ENCODE results near the gene EYS.

The EYS gene

GRCh38 chr6:63788569-63788968 is 1918.5 kb downstream of the EYS start:
- Histone ChIP-seq H3K4me3 (ENCODE audit: insufficient read depth in 1 of 2, low read depth in 1 of 2, low read length in 2 of 2) (no peak overlapping the region), H3K27me3 (ENCODE audit: control insufficient read depth in 1 of 2, insufficient read depth in 1 of 2, low read length in 2 of 2) (no peaks in the 10 kb centered on the region), H3K4me1 (ENCODE audit: control insufficient read depth, insufficient read depth, low read depth, low read length) (no peaks in the 10 kb centered on the region), H3K14ac (ENCODE audit: low read length in 2 of 2) (no peak overlapping the region), H3K27ac (ENCODE audit: low read length, poor library complexity, severe bottlenecking) (no peak overlapping the region), H2AK5ac (ENCODE audit: low read length, severe bottlenecking) (no peak overlapping the region), H2BK120ac (ENCODE audit: low read depth, low read length) (no peak overlapping the region), H3K36me3 (ENCODE audit: control insufficient read depth in 1 of 2, insufficient read depth in 2 of 2, low read depth in 1 of 2, low read length in 2 of 2) (no peaks in the 10 kb centered on the region), H2BK12ac (ENCODE audit: low read length in 2 of 2) (no peak overlapping the region), H3K9me3 (ENCODE audit: control insufficient read depth, low read length) (no peaks in the 10 kb centered on the region), H2BK5ac (ENCODE audit: low read depth, low read length, poor library complexity, severe bottlenecking) (no peak overlapping the region), H3K23ac (ENCODE audit: low read length in 2 of 2) (no peak overlapping the region), H3K18ac (ENCODE audit: low read depth in 1 of 2, low read length in 2 of 2) (no peak overlapping the region), H2AFZ (ENCODE audit: low read depth, low read length) (no peak overlapping the region), H2BK15ac (ENCODE audit: low read depth, poor library complexity, severe bottlenecking) (no peak overlapping the region), H4K91ac (ENCODE audit: low read length) (no peak overlapping the region), H3K79me1 (replicated peaks; ENCODE audit: low read length, poor library complexity, severe bottlenecking) (no peaks in the 10 kb centered on the region), H3K4me2 (ENCODE audit: low read length, poor library complexity, severe bottlenecking) (no peak overlapping the region), H3K9ac (ENCODE audit: low read length) (no peak overlapping the region), H3K4ac (ENCODE audit: low read depth in 1 of 2, low read length in 2 of 2) (no peak overlapping the region), H4K8ac (ENCODE audit: low read length) (no peak overlapping the region)
- WGBS = 91% methylated on average over 2 of the region's 2 CpGs
- DNase-seq = no peak

GRCh38 chr6:63787021-63787420 is 1920.0 kb downstream of the EYS start:
- no peak overlapping the region for H3K9ac ChIP-seq (ENCODE audit: low read length)

GRCh38 chr6:63785006-63785405 is 1922.0 kb downstream of the EYS start:
- Histone ChIP-seq H2AFZ (ENCODE audit: low read depth, low read length) (no peak overlapping the region), H4K91ac (ENCODE audit: low read length) (no peak overlapping the region), H3K9ac (ENCODE audit: low read length) (no peak overlapping the region), H3K79me1 (replicated peaks; ENCODE audit: low read length, poor library complexity, severe bottlenecking) (no peaks in the 10 kb centered on the region), H2BK5ac (ENCODE audit: low read depth, low read length, poor library complexity, severe bottlenecking) (no peak overlapping the region), H3K18ac (ENCODE audit: low read depth in 1 of 2, low read length in 2 of 2) (no peak overlapping the region), H2BK15ac (ENCODE audit: low read depth, poor library complexity, severe bottlenecking) (no peak overlapping the region), H3K4ac (ENCODE audit: low read depth in 1 of 2, low read length in 2 of 2) (no peak overlapping the region), H3K9me3 (ENCODE audit: control insufficient read depth, low read length) (no peaks in the 10 kb centered on the region), H3K4me1 (ENCODE audit: control insufficient read depth, insufficient read depth, low read depth, low read length) (no peaks in the 10 kb centered on the region), H2BK12ac (ENCODE audit: low read length in 2 of 2) (no peak overlapping the region), H3K14ac (ENCODE audit: low read length in 2 of 2) (no peak overlapping the region), H3K23ac (ENCODE audit: low read length in 2 of 2) (no peak overlapping the region), H3K36me3 (ENCODE audit: control insufficient read depth in 1 of 2, insufficient read depth in 2 of 2, low read depth in 1 of 2, low read length in 2 of 2) (no peaks in the 10 kb centered on the region), H2AK5ac (ENCODE audit: low read length, severe bottlenecking) (no peak overlapping the region), H4K8ac (ENCODE audit: low read length) (no peak overlapping the region), H3K27ac (ENCODE audit: low read length, poor library complexity, severe bottlenecking) (no peak overlapping the region), H3K4me3 (ENCODE audit: insufficient read depth in 1 of 2, low read depth in 1 of 2, low read length in 2 of 2) (no peak overlapping the region), H3K27me3 (ENCODE audit: control insufficient read depth in 1 of 2, insufficient read depth in 1 of 2, low read length in 2 of 2) (no peaks in the 10 kb centered on the region), H3K4me2 (ENCODE audit: low read length, poor library complexity, severe bottlenecking) (no peak overlapping the region), H2BK120ac (ENCODE audit: low read depth, low read length) (no peak overlapping the region)
- WGBS = 86% methylated on average over 1 of the region's 1 CpG
- DNase-seq = no peak

More at GRCh38 chr6:63787021-63787420, 1920.0 kb downstream of the EYS start:
- no peaks in the 10 kb centered on the region for H3K36me3 ChIP-seq (ENCODE audit: control insufficient read depth in 1 of 2, insufficient read depth in 2 of 2, low read depth in 1 of 2, low read length in 2 of 2)
- H3K27me3 ChIP-seq (ENCODE audit: control insufficient read depth in 1 of 2, insufficient read depth in 1 of 2, low read length in 2 of 2) = no peaks in the 10 kb centered on the region
- H4K91ac ChIP-seq (ENCODE audit: low read length) = no peak overlapping the region
- no peak overlapping the region for H2BK120ac ChIP-seq (ENCODE audit: low read depth, low read length)
- H2AK5ac ChIP-seq (ENCODE audit: low read length, severe bottlenecking) = no peak overlapping the region
- H3K23ac ChIP-seq (ENCODE audit: low read length in 2 of 2) = no peak overlapping the region
- no peak overlapping the region for H3K4ac ChIP-seq (ENCODE audit: low read depth in 1 of 2, low read length in 2 of 2)
- H3K18ac ChIP-seq (ENCODE audit: low read depth in 1 of 2, low read length in 2 of 2) = no peak overlapping the region
- no peak overlapping the region for H3K4me3 ChIP-seq (ENCODE audit: insufficient read depth in 1 of 2, low read depth in 1 of 2, low read length in 2 of 2)
- no peak overlapping the region for H3K14ac ChIP-seq (ENCODE audit: low read length in 2 of 2)
- no peak overlapping the region for H2BK15ac ChIP-seq (ENCODE audit: low read depth, poor library complexity, severe bottlenecking)
- no peaks in the 10 kb centered on the region for H3K4me1 ChIP-seq (ENCODE audit: control insufficient read depth, insufficient read depth, low read depth, low read length)
- WGBS = 88% methylated on average over 1 of the region's 1 CpG
- no peak overlapping the region for H2AFZ ChIP-seq (ENCODE audit: low read depth, low read length)
- H3K9me3 ChIP-seq (ENCODE audit: control insufficient read depth, low read length) = no peaks in the 10 kb centered on the region
- no peaks in the 10 kb centered on the region for H3K79me1 ChIP-seq (replicated peaks; ENCODE audit: low read length, poor library complexity, severe bottlenecking)
- no peak overlapping the region for H3K4me2 ChIP-seq (ENCODE audit: low read length, poor library complexity, severe bottlenecking)
- H3K27ac ChIP-seq (ENCODE audit: low read length, poor library complexity, severe bottlenecking) = no peak overlapping the region
- no peak overlapping the region for H2BK5ac ChIP-seq (ENCODE audit: low read depth, low read length, poor library complexity, severe bottlenecking)
- peak; percentile 49 for DNase-seq
- H4K8ac ChIP-seq (ENCODE audit: low read length) = no peak overlapping the region
- no peak overlapping the region for H2BK12ac ChIP-seq (ENCODE audit: low read length in 2 of 2)

DNA sequence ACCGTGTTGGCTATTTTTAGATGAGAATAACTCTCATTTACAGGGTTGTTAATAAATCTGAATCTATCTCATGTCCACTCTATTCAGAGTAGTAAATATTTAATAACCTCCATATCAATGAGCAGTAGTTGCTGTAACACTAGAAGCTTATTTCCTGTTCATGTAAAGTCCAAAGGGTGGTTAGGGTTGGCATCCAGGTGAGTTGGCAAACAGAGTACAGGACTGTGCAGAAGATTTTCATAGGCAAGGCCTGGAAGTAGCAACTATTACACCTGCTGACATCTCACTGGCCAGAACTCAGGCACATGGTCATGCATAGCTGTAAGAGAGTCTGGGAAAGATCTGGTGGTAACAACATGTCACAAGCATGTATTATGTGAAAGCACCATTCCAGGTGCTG is 1923.9 kb downstream of the EYS start:
- H3K9me3 ChIP-seq (ENCODE audit: control insufficient read depth, low read length) = no peaks in the 10 kb centered on the region
- no peak overlapping the region for H3K18ac ChIP-seq (ENCODE audit: low read depth in 1 of 2, low read length in 2 of 2)
- no peak overlapping the region for H3K27ac ChIP-seq (ENCODE audit: low read length, poor library complexity, severe bottlenecking)
- no peak overlapping the region for H4K91ac ChIP-seq (ENCODE audit: low read length)
- H3K4me1 ChIP-seq (ENCODE audit: control insufficient read depth, insufficient read depth, low read depth, low read length) = no peaks in the 10 kb centered on the region
- H3K23ac ChIP-seq (ENCODE audit: low read length in 2 of 2) = no peak overlapping the region
- no CpG with 5 or more reads among the region's 1 CpG for WGBS
- H2BK15ac ChIP-seq (ENCODE audit: low read depth, poor library complexity, severe bottlenecking) = no peak overlapping the region
- H3K36me3 ChIP-seq (ENCODE audit: control insufficient read depth in 1 of 2, insufficient read depth in 2 of 2, low read depth in 1 of 2, low read length in 2 of 2) = no peaks in the 10 kb centered on the region
- DNase-seq = no peak
- H3K9ac ChIP-seq (ENCODE audit: low read length) = no peak overlapping the region
- H3K4me3 ChIP-seq (ENCODE audit: insufficient read depth in 1 of 2, low read depth in 1 of 2, low read length in 2 of 2) = no peak overlapping the region
- no peak overlapping the region for H2BK12ac ChIP-seq (ENCODE audit: low read length in 2 of 2)
- H4K8ac ChIP-seq (ENCODE audit: low read length) = no peak overlapping the region
- H2AFZ ChIP-seq (ENCODE audit: low read depth, low read length) = no peak overlapping the region
- H2BK5ac ChIP-seq (ENCODE audit: low read depth, low read length, poor library complexity, severe bottlenecking) = no peak overlapping the region
- no peaks in the 10 kb centered on the region for H3K79me1 ChIP-seq (replicated peaks; ENCODE audit: low read length, poor library complexity, severe bottlenecking)
- no peak overlapping the region for H3K14ac ChIP-seq (ENCODE audit: low read length in 2 of 2)
- H3K4me2 ChIP-seq (ENCODE audit: low read length, poor library complexity, severe bottlenecking) = no peak overlapping the region
- no peak overlapping the region for H2BK120ac ChIP-seq (ENCODE audit: low read depth, low read length)
- no peak overlapping the region for H2AK5ac ChIP-seq (ENCODE audit: low read length, severe bottlenecking)
- H3K27me3 ChIP-seq (ENCODE audit: control insufficient read depth in 1 of 2, insufficient read depth in 1 of 2, low read length in 2 of 2) = no peaks in the 10 kb centered on the region
- no peak overlapping the region for H3K4ac ChIP-seq (ENCODE audit: low read depth in 1 of 2, low read length in 2 of 2)

All from mesenchymal stem cell (in vitro differentiated cells and primary cell).